GM06990 (cell line): ENCODE measurements around the gene SCYL3.
"Not testable (repeated sequence)": the region's sequence is repeated elsewhere in the genome, so short reads cannot be mapped to it uniquely, and the experiment has no call there.

Source experiments
- DNase-seq: peaks from one replicate; pipeline ENCODE4 v3.0.0-alpha.2; 2011; ENCODE audit not compliant: insufficient read length; ENCODE audit errors: extremely low read depth
- H3K27me3 ChIP-seq: replicated peaks from 2 replicates; pipeline ENCODE4 v1.6.0; 2011; ENCODE audit warnings: low read length; ENCODE audit not compliant: control insufficient read depth, insufficient read depth
- H3K36me3 ChIP-seq: 2 replicates; pipeline ENCODE4 v1.5.1; 2011; ENCODE audit warnings: low read length; ENCODE audit not compliant: control insufficient read depth, insufficient read depth
- H3K4me3 ChIP-seq: replicated peaks from 2 replicates; pipeline ENCODE4 v1.5.1; 2011; ENCODE audit warnings: low read depth, mild to moderate bottlenecking, control low read depth, low read length
- TF ChIP-seq, protein P1 (sequence below): IDR thresholded peaks from 2 replicates; pipeline ENCODE4 v1.5.1; 2011; ENCODE audit warnings: low read length, control low read depth, mild to moderate bottlenecking, inconsistent platforms; ENCODE audit not compliant: insufficient read depth, poor library complexity, severe bottlenecking

SCYL3 gene

DNA sequence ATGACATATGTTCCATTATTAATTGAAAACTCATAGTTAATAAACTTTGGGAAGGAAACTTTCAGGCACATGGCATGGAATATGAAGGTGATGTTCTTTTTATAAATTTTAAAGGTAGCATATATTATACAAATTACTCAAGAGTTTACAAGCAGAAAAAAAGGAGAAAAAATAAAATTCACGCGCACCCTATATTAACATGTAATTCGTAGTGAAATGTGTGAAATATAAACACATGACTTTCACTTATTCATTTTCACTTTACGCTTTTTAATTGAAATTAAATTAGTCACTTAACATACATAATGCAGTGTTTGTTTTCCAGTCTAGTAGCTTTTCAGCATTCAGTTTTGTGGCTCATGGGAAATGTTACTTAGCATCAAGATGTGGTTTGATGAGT, 27.4 kb upstream of the SCYL3 start:
- no peak overlapping the region for H3K4me3 ChIP-seq
- TF ChIP-seq, protein P1, sequence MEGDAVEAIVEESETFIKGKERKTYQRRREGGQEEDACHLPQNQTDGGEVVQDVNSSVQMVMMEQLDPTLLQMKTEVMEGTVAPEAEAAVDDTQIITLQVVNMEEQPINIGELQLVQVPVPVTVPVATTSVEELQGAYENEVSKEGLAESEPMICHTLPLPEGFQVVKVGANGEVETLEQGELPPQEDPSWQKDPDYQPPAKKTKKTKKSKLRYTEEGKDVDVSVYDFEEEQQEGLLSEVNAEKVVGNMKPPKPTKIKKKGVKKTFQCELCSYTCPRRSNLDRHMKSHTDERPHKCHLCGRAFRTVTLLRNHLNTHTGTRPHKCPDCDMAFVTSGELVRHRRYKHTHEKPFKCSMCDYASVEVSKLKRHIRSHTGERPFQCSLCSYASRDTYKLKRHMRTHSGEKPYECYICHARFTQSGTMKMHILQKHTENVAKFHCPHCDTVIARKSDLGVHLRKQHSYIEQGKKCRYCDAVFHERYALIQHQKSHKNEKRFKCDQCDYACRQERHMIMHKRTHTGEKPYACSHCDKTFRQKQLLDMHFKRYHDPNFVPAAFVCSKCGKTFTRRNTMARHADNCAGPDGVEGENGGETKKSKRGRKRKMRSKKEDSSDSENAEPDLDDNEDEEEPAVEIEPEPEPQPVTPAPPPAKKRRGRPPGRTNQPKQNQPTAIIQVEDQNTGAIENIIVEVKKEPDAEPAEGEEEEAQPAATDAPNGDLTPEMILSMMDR: no peak
- no peak for DNase-seq
- H3K27me3 ChIP-seq: no peaks in the 10 kb centered on the region
- H3K36me3 ChIP-seq: no peaks in the 10 kb centered on the region; the same call in 1 of the 2 replicates

DNA sequence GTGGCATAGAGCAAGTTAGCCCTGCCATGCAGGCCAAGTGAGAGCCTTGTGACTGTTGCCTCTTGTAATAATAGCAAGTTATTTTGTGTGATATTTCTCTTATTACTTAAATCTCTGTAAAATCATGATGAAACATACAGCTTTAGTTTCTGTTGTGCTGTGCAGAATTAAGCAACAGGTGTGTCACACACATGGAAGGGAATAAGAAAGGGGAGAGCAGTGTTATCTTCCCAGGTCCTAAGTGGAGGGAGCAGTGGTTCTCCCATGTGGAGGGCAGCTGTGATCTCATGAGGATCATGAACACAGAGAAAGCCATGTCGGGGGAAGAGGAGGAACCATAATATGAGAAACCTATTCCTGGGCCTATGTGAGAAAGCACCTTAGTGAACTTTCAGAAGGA, 25.2 kb upstream of the SCYL3 start:
- Histone ChIP-seq H3K36me3 (no peaks in the 10 kb centered on the region), H3K4me3 (no peak overlapping the region), H3K27me3 (no peaks in the 10 kb centered on the region)
- no peak for DNase-seq
- TF ChIP-seq, protein P1: no peak

DNA sequence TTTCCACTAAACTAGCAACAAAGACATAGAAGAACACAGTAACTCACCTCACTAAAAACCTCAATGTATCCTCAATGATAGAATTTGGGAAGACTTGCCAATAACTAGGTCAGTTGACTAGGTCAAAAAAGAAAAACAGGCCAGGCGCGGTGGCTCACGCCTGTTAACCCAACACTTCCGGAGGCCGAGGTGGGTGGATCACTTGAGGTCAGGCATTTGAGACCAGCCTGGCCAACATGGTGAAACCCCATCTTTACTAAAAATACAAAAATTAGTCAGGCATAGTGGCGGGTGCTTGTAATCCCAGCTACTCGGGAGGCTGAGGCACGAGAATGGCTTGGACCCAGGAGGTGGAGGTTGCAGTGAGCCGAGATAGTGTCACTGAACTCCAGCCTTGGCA, 24.5 kb upstream of the SCYL3 start:
- H3K4me3 ChIP-seq, DNase-seq, H3K27me3 ChIP-seq, H3K36me3 ChIP-seq: not testable (repeated sequence)

DNA sequence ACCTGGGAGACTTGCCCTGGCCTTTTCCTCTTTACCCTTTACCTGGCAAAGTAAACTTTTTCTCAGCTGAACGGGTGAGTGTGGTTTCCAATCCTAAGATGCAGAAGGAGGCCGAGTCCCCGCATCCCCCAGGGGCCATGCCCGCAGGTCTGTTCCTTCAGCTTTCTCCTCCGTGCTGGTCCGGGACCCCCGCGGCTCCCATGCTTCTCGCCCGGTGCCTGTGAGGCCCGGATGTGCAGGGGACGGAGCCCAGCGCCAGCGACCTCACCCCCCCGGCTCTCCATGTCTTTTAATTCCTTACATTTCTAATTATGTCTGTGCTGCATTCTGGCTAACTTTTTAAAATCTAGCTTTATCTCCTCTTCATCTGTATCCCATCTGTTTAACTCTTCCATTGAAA, 21.5 kb upstream of the SCYL3 start:
- TF ChIP-seq, protein P1: no peak
- Histone ChIP-seq H3K36me3 (no peaks in the 10 kb centered on the region), H3K27me3 (no peaks in the 10 kb centered on the region), H3K4me3 (no peak overlapping the region)
- no peak for DNase-seq

DNA sequence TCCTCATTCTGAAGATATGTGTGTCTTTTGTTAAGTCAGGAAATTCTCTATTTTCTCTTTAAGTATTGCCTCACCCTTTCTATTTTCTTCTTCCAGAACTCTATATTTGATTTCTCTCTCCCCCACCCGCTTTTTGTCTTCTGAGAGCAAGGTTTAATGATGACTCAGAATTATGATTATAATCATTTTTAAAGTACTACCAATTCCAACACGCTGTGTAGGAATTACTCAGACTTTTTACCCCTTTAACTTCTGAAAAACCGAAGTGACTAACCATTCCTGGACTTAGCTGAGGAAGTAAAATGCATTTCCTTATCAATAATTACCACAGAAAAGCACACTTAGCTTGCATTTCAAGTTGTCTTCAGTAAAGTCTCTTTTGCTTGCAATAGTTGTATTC, 20.8 kb upstream of the SCYL3 start:
- TF ChIP-seq, protein P1: no peak

DNA sequence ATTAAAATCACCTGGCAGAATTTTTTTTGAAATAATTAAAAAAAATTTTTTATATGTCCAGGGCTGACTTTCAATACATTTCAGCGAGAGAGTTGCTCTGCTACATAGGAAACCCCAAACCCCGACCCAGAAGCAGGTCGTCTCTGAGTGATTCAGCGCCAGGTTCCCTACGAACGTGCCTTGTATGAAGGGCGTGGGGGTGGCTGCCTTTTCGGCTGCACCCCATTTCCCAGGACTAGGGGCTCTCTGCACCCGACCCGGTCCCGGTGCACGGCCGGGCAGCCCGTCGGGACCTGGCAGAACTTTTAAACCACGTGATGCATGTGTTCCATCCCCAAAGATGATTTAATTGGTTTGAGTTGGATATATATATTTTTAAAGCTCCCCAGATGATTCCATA, 15.8 kb upstream of the SCYL3 start:
- Histone ChIP-seq H3K36me3 (no peaks in the 10 kb centered on the region), H3K4me3 (no peak overlapping the region), H3K27me3 (no peaks in the 10 kb centered on the region)
- no peak for DNase-seq
- TF ChIP-seq, protein P1: no peak

More for the DNA sequence above, 20.8 kb upstream of the SCYL3 start:
- no peak for DNase-seq
- Histone ChIP-seq H3K4me3 (no peak overlapping the region), H3K27me3 (no peaks in the 10 kb centered on the region), H3K36me3 (no peaks in the 10 kb centered on the region)
